CD14-positive monocyte (primary cell): Measurements from ENCODE around the gene PITPNM2. TPM values are rescaled to one million over a fixed set of nuclear protein-coding genes. Genes with fewer than 3 reads are reported as not detected.

Experiments used
- DNase-seq, 3 donors: peaks; one replicate each; pipeline ENCODE4 v3.0.0-alpha.2; 2011 to 2022
- H2AFZ ChIP-seq: 2 replicates; pipeline ENCODE4 v1.6.0; 2012; ENCODE audit warnings: mild to moderate bottlenecking, low read depth, low read length, inconsistent platforms; ENCODE audit not compliant: insufficient read depth, poor library complexity, severe bottlenecking
- H3K27ac ChIP-seq, 2 donors: 1 replicate in 1 of 2; 2 replicates in 1 of 2; pipeline ENCODE4 v1.5.1; 2012 to 2013; ENCODE audit warnings: low read length in 2 of 2, control low read depth in 1 of 2, inconsistent platforms in 1 of 2, low read depth in 1 of 2, mild to moderate bottlenecking in 1 of 2
- H3K27me3 ChIP-seq, 2 donors: one replicate each; pipeline versions ENCODE4 v1.6.0 to v1.6.1; 2011 to 2013; ENCODE audit warnings: low read length in 2 of 2; ENCODE audit not compliant: control insufficient read depth in 2 of 2, insufficient read depth in 2 of 2
- H3K36me3 ChIP-seq, 2 donors: replicated peaks in 1 of 2; 1 replicate in 1 of 2; 2 replicates in 1 of 2; pipeline versions ENCODE4 v1.5.1 to v1.6.1; 2012 to 2013; ENCODE audit warnings: low read length in 2 of 2, control low read depth in 1 of 2, inconsistent platforms in 1 of 2, mild to moderate bottlenecking in 1 of 2; ENCODE audit not compliant: insufficient read depth in 2 of 2, control insufficient read depth in 1 of 2
- H3K4me1 ChIP-seq, 2 donors: 1 replicate in 1 of 2; 2 replicates in 1 of 2; pipeline versions ENCODE4 v1.5.1 to v1.6.1; 2012 to 2013; ENCODE audit warnings: low read length in 2 of 2, control low read depth in 1 of 2, inconsistent platforms in 1 of 2, mild to moderate bottlenecking in 1 of 2, moderate library complexity in 1 of 2; ENCODE audit not compliant: insufficient read depth in 2 of 2, control insufficient read depth in 1 of 2
- H3K4me2 ChIP-seq: replicated peaks from 2 replicates; pipeline ENCODE3; 2012; ENCODE audit warnings: low read length, moderate library complexity, mild to moderate bottlenecking; ENCODE audit not compliant: poor library complexity, severe bottlenecking; ENCODE audit errors: extremely low read depth
- H3K4me3 ChIP-seq, 3 experiments: fragments of 200-600 bp in 1 of 3; sonication (generic) in 1 of 3; replicated peaks in 1 of 3; 1 replicate in 2 of 3; 2 replicates in 1 of 3; pipeline ENCODE4 v1.5.1; 2011 to 2013; ENCODE audit warnings: low read length in 3 of 3, mild to moderate bottlenecking in 3 of 3, control low read depth in 2 of 3, low read depth in 2 of 3, inconsistent platforms in 1 of 3, moderate library complexity in 1 of 3
- H3K79me2 ChIP-seq: 2 replicates; pipeline ENCODE4 v1.6.0; 2012; ENCODE audit warnings: mild to moderate bottlenecking, control low read depth, inconsistent platforms, low read length, moderate library complexity; ENCODE audit not compliant: insufficient read depth
- H3K9ac ChIP-seq: 2 replicates; pipeline ENCODE4 v1.6.0; 2017; ENCODE audit warnings: low read length, mild to moderate bottlenecking; ENCODE audit not compliant: insufficient read depth, poor library complexity, severe bottlenecking
- H3K9me3 ChIP-seq, 2 donors: replicated peaks in 1 of 2; 1 replicate in 1 of 2; 2 replicates in 1 of 2; pipeline versions ENCODE4 v1.5.1 to v1.6.1; 2012 to 2013; ENCODE audit warnings: low read length in 2 of 2, control low read depth in 1 of 2; ENCODE audit not compliant: control insufficient read depth in 1 of 2, insufficient read depth in 1 of 2
- H4K20me1 ChIP-seq: 2 replicates; pipeline ENCODE4 v1.6.0; 2012; ENCODE audit warnings: mild to moderate bottlenecking, low read length, control low read depth, moderate library complexity; ENCODE audit not compliant: insufficient read depth
- H3K27ac Mint-ChIP-seq, 7 donors: one replicate each; pipeline ENCODE4 v1.8.0; 2020; ENCODE audit warnings: mild to moderate bottlenecking in 7 of 7, mixed read lengths in 7 of 7, moderate library complexity in 6 of 7, inconsistent platforms in 2 of 7
- H3K27me3 Mint-ChIP-seq, 3 donors: one replicate each; pipeline ENCODE4 v1.8.0; 2021 to 2022; ENCODE audit warnings: low read depth in 3 of 3, mild to moderate bottlenecking in 3 of 3, mixed read lengths in 3 of 3, moderate library complexity in 3 of 3, inconsistent platforms in 1 of 3
- H3K36me3 Mint-ChIP-seq, 2 donors: one replicate each; pipeline ENCODE4 v1.8.0; 2020; ENCODE audit warnings: mixed read lengths in 2 of 2, inconsistent platforms in 1 of 2, mild to moderate bottlenecking in 1 of 2
- H3K4me1 Mint-ChIP-seq: one replicate; pipeline ENCODE4 v1.8.0; 2020; ENCODE audit warnings: mild to moderate bottlenecking, mixed read lengths
- H3K4me3 Mint-ChIP-seq, 2 donors: one replicate each; pipeline ENCODE4 v1.8.0; 2020; ENCODE audit warnings: mild to moderate bottlenecking in 2 of 2, mixed read lengths in 2 of 2, moderate library complexity in 1 of 2
- H3K9me3 Mint-ChIP-seq, 7 donors: one replicate each; pipeline ENCODE4 v1.8.0; 2020 to 2022; ENCODE audit warnings: mixed read lengths in 7 of 7, mild to moderate bottlenecking in 6 of 7, moderate library complexity in 6 of 7, inconsistent platforms in 2 of 7
- CTCF ChIP-seq: fragments of 200-600 bp; IDR thresholded peaks from one replicate; pipeline ENCODE4 v1.8.0; 2022; ENCODE audit warnings: antibody characterized with exemption, mild to moderate bottlenecking
- WGBS: methylation state at CpG from one replicate; pipeline ENCODE4 v1.1.5; 2013; ENCODE audit warnings: missing lambda C conversion rate; ENCODE audit not compliant: insufficient coverage; 5-methylcytosine and 5-hydroxymethylcytosine counted together
- intact Hi-C, 2 donors: fragments of 100-400 bp; cut with micrococcal nuclease; formaldehyde crosslinking; loops; one replicate each; pipeline versions ENCODE4 v1.15.0 to v1.15.1; 2023
- polyA plus RNA-seq, 3 donors: library from polyadenylated mRNA; depleted of rRNA in 1 of 3; unstranded in 2 of 3; stranded (reverse) in 1 of 3; fragments of 300-500 nt in 2 of 3; fragments of >200 nt in 1 of 3; fragmentation: Illumina TruSeq in 2 of 3; gene quantifications; 1 replicate in 2 of 3; 2 replicates in 1 of 3; pipeline ENCODE4 v1.2.3, GENCODE V29; 2012 to 2021

PITPNM2 gene
- polyA plus RNA-seq, 3 donors, result 0.08 to 0.67 TPM; not detected in 1

- no peaks in the 10 kb centered on the region for H3K36me3 ChIP-seq
- H3K4me1 ChIP-seq, result peaks cover 10% of the 10 kb centered on the region in 2 donors
- H3K27me3 Mint-ChIP-seq, result peaks cover 0 to 7% (median 4%) of the 10 kb centered on the region in 3 donors
- WGBS, result 27% methylated on average over 9 of the region's 11 CpGs
- peak overlapping the region in 1 of 7 donors; percentile 6 for H3K27ac Mint-ChIP-seq
- no peak overlapping the region for H3K27ac ChIP-seq
- no peak overlapping the region for H3K9ac ChIP-seq
- no peaks in the 10 kb centered on the region for H3K9me3 ChIP-seq
- no peak overlapping the region for H3K4me2 ChIP-seq
- H3K36me3 Mint-ChIP-seq, result no peaks in the 10 kb centered on the region
- H3K27me3 ChIP-seq, result no peaks in the 10 kb centered on the region
- peak; percentile 30 to 61 (median 46) for DNase-seq
- peaks cover 0 to 2% (median 0%) of the 10 kb centered on the region in 7 donors for H3K9me3 Mint-ChIP-seq
- intact Hi-C loops, result loop anchor here in 1 of 2 donors (10.0 kb wide), 1 partner anchor 98 kb away; no protein-coding TSS in a partner anchor
- peak overlapping the region; percentile 66 for H2AFZ ChIP-seq
- peaks cover 20% of the 10 kb centered on the region for H3K4me1 Mint-ChIP-seq
- H3K79me2 ChIP-seq, result no peaks in the 10 kb centered on the region
- no peaks in the 10 kb centered on the region for H4K20me1 ChIP-seq
- H3K4me3 Mint-ChIP-seq, result peak overlapping the region; percentile 15 to 24
- no peak for TF ChIP-seq CTCF
- H3K4me3 ChIP-seq, result no peak overlapping the region
Observed at GRCh38 chr12:123142921-123143735, 7.8 kb downstream of the PITPNM2 start.

GRCh38 chr12:123142518-123142840 lies 8.4 kb downstream of the PITPNM2 start:
- no peaks in the 10 kb centered on the region for H3K36me3 Mint-ChIP-seq
- WGBS, result 17% methylated on average over 3 of the region's 5 CpGs
- intact Hi-C loops, result loop anchor here in 1 of 2 donors (10.0 kb wide), 1 partner anchor 98 kb away; no protein-coding TSS in a partner anchor
- Histone ChIP-seq H3K36me3 (no peaks in the 10 kb centered on the region), H3K27me3 (no peaks in the 10 kb centered on the region), H3K4me2 (no peak overlapping the region), H2AFZ (no peak overlapping the region), H4K20me1 (no peaks in the 10 kb centered on the region), H3K4me1 (peaks cover 9 to 10% of the 10 kb centered on the region in 2 donors), H3K9ac (no peak overlapping the region), H3K4me3 (no peak overlapping the region), H3K79me2 (no peaks in the 10 kb centered on the region), H3K27ac (no peak overlapping the region), H3K9me3 (no peaks in the 10 kb centered on the region)
- no peak overlapping the region for H3K4me3 Mint-ChIP-seq
- H3K9me3 Mint-ChIP-seq, result peaks cover 0 to 2% (median 0%) of the 10 kb centered on the region in 7 donors
- H3K27ac Mint-ChIP-seq, result no peak overlapping the region
- no peak for TF ChIP-seq CTCF
- DNase-seq, result no peak
- H3K4me1 Mint-ChIP-seq, result peaks cover 18% of the 10 kb centered on the region
- peaks cover 0 to 7% (median 4%) of the 10 kb centered on the region in 3 donors for H3K27me3 Mint-ChIP-seq
